ENCODE results near the gene B3GNT2.
"Not testable (repeated sequence)": the region's sequence is repeated elsewhere in the genome, so short reads cannot be mapped to it uniquely, and the experiment has no call there.

The B3GNT2 gene

GRCh38 chr2:62196278-62196901, 475 bp downstream of the B3GNT2 start:
- peaks cover 40% of the 10 kb centered on the region for H3K4me1 Mint-ChIP-seq (ENCODE audit: low read depth)
- H3K27ac Mint-ChIP-seq, result peak overlapping the region; percentile 88
- peak overlapping the region; percentile 87 for H3K4me3 Mint-ChIP-seq

GRCh38 chr2:62197011-62197924, 1.4 kb downstream of the B3GNT2 start:
- peaks cover 2% of the 10 kb centered on the region for H3K36me3 Mint-ChIP-seq (ENCODE audit: low read depth)
- H3K27ac Mint-ChIP-seq, result peak overlapping the region; percentile 84
- H3K27me3 Mint-ChIP-seq (ENCODE audit: low read depth), result peaks cover 4% of the 10 kb centered on the region
- H3K4me3 Mint-ChIP-seq, result peak overlapping the region; percentile 88
- H3K4me1 Mint-ChIP-seq (ENCODE audit: low read depth), result peaks cover 49% of the 10 kb centered on the region
- no peaks in the 10 kb centered on the region for H3K9me3 Mint-ChIP-seq

More at GRCh38 chr2:62196278-62196901, 475 bp downstream of the B3GNT2 start:
- H3K27me3 Mint-ChIP-seq (ENCODE audit: low read depth), result peaks cover 4% of the 10 kb centered on the region
- H3K9me3 Mint-ChIP-seq, result no peaks in the 10 kb centered on the region
- H3K36me3 Mint-ChIP-seq (ENCODE audit: low read depth), result no peaks in the 10 kb centered on the region

- Mint-ChIP-seq H3K36me3 (ENCODE audit: low read depth) (peaks cover 7% of the 10 kb centered on the region), H3K9me3 (no peaks in the 10 kb centered on the region), H3K4me1 (ENCODE audit: low read depth) (peaks cover 52% of the 10 kb centered on the region), H3K27ac (peak overlapping the region; percentile 84), H3K4me3 (peak overlapping the region; percentile 88), H3K27me3 (ENCODE audit: low read depth) (no peaks in the 10 kb centered on the region)
These were observed 2.2 kb downstream of the B3GNT2 start for GRCh38 chr2:62197925-62198633.

GRCh38 chr2:62198854-62199253, 2.9 kb downstream of the B3GNT2 start:
- not testable (repeated sequence) for H3K36me3 Mint-ChIP-seq (ENCODE audit: low read depth)
- H3K4me1 Mint-ChIP-seq (ENCODE audit: low read depth), result peaks cover 59% of the 10 kb centered on the region

GRCh38 chr2:62199392-62200125, 3.6 kb downstream of the B3GNT2 start:
- H3K4me1 Mint-ChIP-seq (ENCODE audit: low read depth), result peaks cover 57% of the 10 kb centered on the region
- H3K9me3 Mint-ChIP-seq, result no peaks in the 10 kb centered on the region
- H3K4me3 Mint-ChIP-seq, result peak overlapping the region; percentile 82
- H3K36me3 Mint-ChIP-seq (ENCODE audit: low read depth), result peaks cover 8% of the 10 kb centered on the region
- H3K27me3 Mint-ChIP-seq (ENCODE audit: low read depth), result no peaks in the 10 kb centered on the region
- H3K27ac Mint-ChIP-seq, result peak overlapping the region; percentile 91

More at GRCh38 chr2:62198854-62199253, 2.9 kb downstream of the B3GNT2 start:
- H3K9me3 Mint-ChIP-seq; H3K27me3 Mint-ChIP-seq (ENCODE audit: low read depth): not testable (repeated sequence)
- Mint-ChIP-seq H3K27ac (peak overlapping the region; percentile 91), H3K4me3 (peak overlapping the region; percentile 88)

- Mint-ChIP-seq H3K4me3 (peak overlapping the region; percentile 82), H3K27ac (peak overlapping the region; percentile 91), H3K9me3 (no peaks in the 10 kb centered on the region), H3K36me3 (ENCODE audit: low read depth) (peaks cover 10% of the 10 kb centered on the region), H3K27me3 (ENCODE audit: low read depth) (no peaks in the 10 kb centered on the region), H3K4me1 (ENCODE audit: low read depth) (peaks cover 59% of the 10 kb centered on the region)
These were observed 4.5 kb downstream of the B3GNT2 start for GRCh38 chr2:62200291-62200841.

- H3K36me3 Mint-ChIP-seq (ENCODE audit: low read depth), result peaks cover 10% of the 10 kb centered on the region
- H3K4me3 Mint-ChIP-seq, result peak overlapping the region; percentile 82
- peak overlapping the region; percentile 91 for H3K27ac Mint-ChIP-seq
- H3K4me1 Mint-ChIP-seq (ENCODE audit: low read depth), result peaks cover 59% of the 10 kb centered on the region
- H3K27me3 Mint-ChIP-seq (ENCODE audit: low read depth), result no peaks in the 10 kb centered on the region
- H3K9me3 Mint-ChIP-seq, result no peaks in the 10 kb centered on the region
These were observed 5.0 kb downstream of the B3GNT2 start for GRCh38 chr2:62200868-62201267.

- no peaks in the 10 kb centered on the region for H3K9me3 Mint-ChIP-seq
- H3K27ac Mint-ChIP-seq, result peak overlapping the region; percentile 91
- H3K27me3 Mint-ChIP-seq (ENCODE audit: low read depth), result no peaks in the 10 kb centered on the region
- H3K36me3 Mint-ChIP-seq (ENCODE audit: low read depth), result peaks cover 10% of the 10 kb centered on the region
- H3K4me1 Mint-ChIP-seq (ENCODE audit: low read depth), result peaks cover 59% of the 10 kb centered on the region
- H3K4me3 Mint-ChIP-seq, result peak overlapping the region; percentile 82
These were observed 5.4 kb downstream of the B3GNT2 start for GRCh38 chr2:62201307-62201706.

GRCh38 chr2:62202019-62202722, 6.3 kb downstream of the B3GNT2 start:
- Mint-ChIP-seq H3K27me3 (ENCODE audit: low read depth) (no peaks in the 10 kb centered on the region), H3K27ac (peak overlapping the region; percentile 75), H3K4me3 (peak overlapping the region; percentile 56), H3K9me3 (no peaks in the 10 kb centered on the region), H3K36me3 (ENCODE audit: low read depth) (peaks cover 14% of the 10 kb centered on the region), H3K4me1 (ENCODE audit: low read depth) (peaks cover 66% of the 10 kb centered on the region)

- H3K4me3 Mint-ChIP-seq, result peak overlapping the region; percentile 22
- H3K9me3 Mint-ChIP-seq, result no peaks in the 10 kb centered on the region
- peaks cover 67% of the 10 kb centered on the region for H3K4me1 Mint-ChIP-seq (ENCODE audit: low read depth)
- no peaks in the 10 kb centered on the region for H3K27me3 Mint-ChIP-seq (ENCODE audit: low read depth)
- peak overlapping the region; percentile 57 for H3K27ac Mint-ChIP-seq
- peaks cover 14% of the 10 kb centered on the region for H3K36me3 Mint-ChIP-seq (ENCODE audit: low read depth)
These were observed 6.8 kb downstream of the B3GNT2 start for GRCh38 chr2:62202729-62203128.

- Mint-ChIP-seq H3K4me3 (no peak overlapping the region), H3K4me1 (ENCODE audit: low read depth) (peaks cover 62% of the 10 kb centered on the region), H3K27ac (no peak overlapping the region), H3K36me3 (ENCODE audit: low read depth) (peaks cover 16% of the 10 kb centered on the region), H3K27me3 (ENCODE audit: low read depth) (no peaks in the 10 kb centered on the region), H3K9me3 (no peaks in the 10 kb centered on the region)
These were observed 7.5 kb downstream of the B3GNT2 start for GRCh38 chr2:62203459-62203858.

GRCh38 chr2:62204998-62205496, 9.1 kb downstream of the B3GNT2 start:
- no peak overlapping the region for H3K27ac Mint-ChIP-seq
- H3K36me3 Mint-ChIP-seq (ENCODE audit: low read depth), result peaks cover 23% of the 10 kb centered on the region
- H3K4me1 Mint-ChIP-seq (ENCODE audit: low read depth), result peaks cover 61% of the 10 kb centered on the region
- peaks cover under 1% of the 10 kb centered on the region for H3K9me3 Mint-ChIP-seq
- H3K27me3 Mint-ChIP-seq (ENCODE audit: low read depth), result no peaks in the 10 kb centered on the region
- H3K4me3 Mint-ChIP-seq, result no peak overlapping the region

- Mint-ChIP-seq H3K4me1 (ENCODE audit: low read depth) (peaks cover 58% of the 10 kb centered on the region), H3K27me3 (ENCODE audit: low read depth) (no peaks in the 10 kb centered on the region), H3K36me3 (ENCODE audit: low read depth) (peaks cover 26% of the 10 kb centered on the region), H3K27ac (no peak overlapping the region), H3K4me3 (no peak overlapping the region), H3K9me3 (peaks cover 3% of the 10 kb centered on the region)
These were observed 9.6 kb downstream of the B3GNT2 start for GRCh38 chr2:62205554-62205953.
